ENCODE data around the gene CAPZB.

CAPZB gene

DNA sequence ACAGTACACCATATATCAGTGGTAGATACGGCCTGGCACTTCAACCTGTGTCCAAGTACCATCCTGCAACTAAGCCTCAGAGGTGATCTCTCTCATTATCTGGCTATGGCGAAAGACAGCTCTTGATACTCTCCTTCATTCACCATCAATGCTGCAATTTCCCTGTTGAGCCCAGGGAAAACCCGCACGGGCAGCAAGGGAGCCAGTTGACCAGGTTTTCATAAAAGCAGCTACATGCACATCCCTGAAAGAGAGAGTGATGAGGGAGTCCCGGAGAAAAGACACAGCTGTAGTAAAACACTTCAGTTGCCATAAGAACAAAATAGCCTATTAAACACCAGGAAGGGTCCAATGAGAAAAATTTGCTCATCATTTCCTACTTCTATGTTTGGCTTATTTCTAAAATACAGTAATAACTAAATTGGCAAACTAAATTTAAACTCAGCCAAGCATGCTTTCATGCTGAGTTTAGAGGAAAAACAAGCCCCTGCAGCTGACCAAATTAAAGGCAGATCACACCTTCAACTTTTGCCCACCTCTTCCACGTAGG is 68.3 kb downstream of the CAPZB start:
- TF ChIP-seq SIN3A (IDR thresholded peaks at IDR 0.05; ENCODE audit: borderline replicate concordance, insufficient read depth, low read length) (no peak), POLR2AphosphoS5 (IDR thresholded peaks at IDR 0.05; ENCODE audit: low read depth, low read length) (no peak), TAF1 (IDR thresholded peaks at IDR 0.05; ENCODE audit: borderline replicate concordance, insufficient read depth, low read length) (no peak), FOXP2 (optimal IDR thresholded peaks at IDR 0.05; ENCODE audit: borderline replicate concordance, extremely low read depth, extremely low read length, insufficient read depth) (no peak)
- TF ChIP-seq, protein P1, sequence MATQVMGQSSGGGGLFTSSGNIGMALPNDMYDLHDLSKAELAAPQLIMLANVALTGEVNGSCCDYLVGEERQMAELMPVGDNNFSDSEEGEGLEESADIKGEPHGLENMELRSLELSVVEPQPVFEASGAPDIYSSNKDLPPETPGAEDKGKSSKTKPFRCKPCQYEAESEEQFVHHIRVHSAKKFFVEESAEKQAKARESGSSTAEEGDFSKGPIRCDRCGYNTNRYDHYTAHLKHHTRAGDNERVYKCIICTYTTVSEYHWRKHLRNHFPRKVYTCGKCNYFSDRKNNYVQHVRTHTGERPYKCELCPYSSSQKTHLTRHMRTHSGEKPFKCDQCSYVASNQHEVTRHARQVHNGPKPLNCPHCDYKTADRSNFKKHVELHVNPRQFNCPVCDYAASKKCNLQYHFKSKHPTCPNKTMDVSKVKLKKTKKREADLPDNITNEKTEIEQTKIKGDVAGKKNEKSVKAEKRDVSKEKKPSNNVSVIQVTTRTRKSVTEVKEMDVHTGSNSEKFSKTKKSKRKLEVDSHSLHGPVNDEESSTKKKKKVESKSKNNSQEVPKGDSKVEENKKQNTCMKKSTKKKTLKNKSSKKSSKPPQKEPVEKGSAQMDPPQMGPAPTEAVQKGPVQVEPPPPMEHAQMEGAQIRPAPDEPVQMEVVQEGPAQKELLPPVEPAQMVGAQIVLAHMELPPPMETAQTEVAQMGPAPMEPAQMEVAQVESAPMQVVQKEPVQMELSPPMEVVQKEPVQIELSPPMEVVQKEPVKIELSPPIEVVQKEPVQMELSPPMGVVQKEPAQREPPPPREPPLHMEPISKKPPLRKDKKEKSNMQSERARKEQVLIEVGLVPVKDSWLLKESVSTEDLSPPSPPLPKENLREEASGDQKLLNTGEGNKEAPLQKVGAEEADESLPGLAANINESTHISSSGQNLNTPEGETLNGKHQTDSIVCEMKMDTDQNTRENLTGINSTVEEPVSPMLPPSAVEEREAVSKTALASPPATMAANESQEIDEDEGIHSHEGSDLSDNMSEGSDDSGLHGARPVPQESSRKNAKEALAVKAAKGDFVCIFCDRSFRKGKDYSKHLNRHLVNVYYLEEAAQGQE (IDR thresholded peaks at IDR 0.05; ENCODE audit: insufficient read depth in 1 of 2, low read depth in 2 of 2, low read length in 2 of 2), result no peak

DNA sequence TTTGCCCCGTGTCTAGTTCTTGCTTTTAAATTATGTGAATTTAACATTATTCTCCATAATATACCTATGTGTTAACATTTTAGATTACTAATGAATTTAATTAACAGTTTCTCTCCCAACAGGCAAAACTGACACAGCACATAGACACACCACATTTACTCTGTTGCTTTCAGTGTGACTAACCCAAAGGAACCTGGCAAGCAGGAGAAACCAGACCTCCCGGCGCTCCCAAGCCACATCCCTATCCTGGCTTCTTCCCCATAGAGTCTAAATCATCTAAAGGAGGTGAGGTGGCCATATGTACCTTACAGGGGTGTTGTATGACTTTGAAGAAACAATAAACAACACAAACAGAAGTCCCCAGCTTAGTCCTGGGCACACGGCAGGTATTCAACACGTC is 69.2 kb downstream of the CAPZB start:
- TF ChIP-seq POLR2AphosphoS5 (IDR thresholded peaks at IDR 0.05; ENCODE audit: low read depth, low read length) (no peak), TAF1 (IDR thresholded peaks at IDR 0.05; ENCODE audit: borderline replicate concordance, insufficient read depth, low read length) (no peak), FOXP2 (optimal IDR thresholded peaks at IDR 0.05; ENCODE audit: borderline replicate concordance, extremely low read depth, extremely low read length, insufficient read depth) (no peak), SIN3A (IDR thresholded peaks at IDR 0.05; ENCODE audit: borderline replicate concordance, insufficient read depth, low read length) (no peak)
- TF ChIP-seq, protein P1 (IDR thresholded peaks at IDR 0.05; ENCODE audit: insufficient read depth in 1 of 2, low read depth in 2 of 2, low read length in 2 of 2), result no peak

DNA sequence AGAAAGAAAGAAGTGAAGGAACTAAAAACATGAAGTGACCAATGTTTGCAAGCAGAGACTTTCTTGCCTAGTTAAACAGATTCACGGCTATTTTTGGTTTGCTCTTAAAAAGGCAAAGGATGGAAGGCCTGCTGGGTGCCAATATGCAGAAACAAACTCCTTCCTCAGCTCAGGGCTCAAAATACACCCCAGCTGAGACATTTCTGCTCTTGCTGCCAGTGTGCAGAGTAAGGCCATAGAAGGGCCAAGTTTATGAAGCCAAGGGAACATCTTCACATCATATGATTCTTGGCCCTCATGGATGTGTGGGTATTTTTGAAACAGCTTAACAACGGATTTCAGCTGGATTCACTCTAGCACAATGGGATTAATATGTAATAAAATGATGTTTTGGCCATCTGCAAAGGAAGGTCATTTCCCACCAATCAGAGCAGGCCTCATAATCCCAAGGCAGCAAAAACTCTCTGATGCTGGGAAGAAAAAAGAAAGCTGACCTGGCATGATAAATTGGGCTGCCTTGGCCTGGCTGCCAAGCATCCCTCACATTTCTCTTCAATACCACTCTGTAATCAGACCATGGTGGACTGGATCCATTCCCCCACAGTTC is 70.7 kb downstream of the CAPZB start:
- TF ChIP-seq SIN3A (IDR thresholded peaks at IDR 0.05; ENCODE audit: borderline replicate concordance, insufficient read depth, low read length) (no peak), POLR2AphosphoS5 (IDR thresholded peaks at IDR 0.05; ENCODE audit: low read depth, low read length) (no peak), TAF1 (IDR thresholded peaks at IDR 0.05; ENCODE audit: borderline replicate concordance, insufficient read depth, low read length) (no peak), FOXP2 (optimal IDR thresholded peaks at IDR 0.05; ENCODE audit: borderline replicate concordance, extremely low read depth, extremely low read length, insufficient read depth) (no peak)
- TF ChIP-seq, protein P1 (IDR thresholded peaks at IDR 0.05; ENCODE audit: insufficient read depth in 1 of 2, low read depth in 2 of 2, low read length in 2 of 2), result no peak

DNA sequence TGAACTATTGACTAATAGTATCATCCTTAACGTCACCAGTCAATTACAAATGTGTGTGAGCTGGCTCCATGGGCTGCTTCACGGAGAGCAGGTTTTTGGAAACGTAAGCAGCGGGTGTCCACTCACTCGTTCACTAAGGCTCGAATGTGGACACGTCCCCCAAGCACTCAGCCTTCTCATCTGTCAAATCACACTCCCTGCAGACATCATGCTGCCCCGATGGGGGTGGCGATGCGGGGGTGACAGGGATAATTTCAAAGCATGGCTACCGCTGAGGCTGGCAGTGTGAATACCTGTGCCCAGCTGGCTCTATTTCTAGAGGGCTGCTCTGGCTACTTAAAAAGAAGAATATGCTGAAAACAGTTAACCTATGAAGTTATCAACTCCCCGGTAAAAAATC is 71.3 kb downstream of the CAPZB start:
- no peak for TF ChIP-seq TAF1 (IDR thresholded peaks at IDR 0.05; ENCODE audit: borderline replicate concordance, insufficient read depth, low read length)

DNA sequence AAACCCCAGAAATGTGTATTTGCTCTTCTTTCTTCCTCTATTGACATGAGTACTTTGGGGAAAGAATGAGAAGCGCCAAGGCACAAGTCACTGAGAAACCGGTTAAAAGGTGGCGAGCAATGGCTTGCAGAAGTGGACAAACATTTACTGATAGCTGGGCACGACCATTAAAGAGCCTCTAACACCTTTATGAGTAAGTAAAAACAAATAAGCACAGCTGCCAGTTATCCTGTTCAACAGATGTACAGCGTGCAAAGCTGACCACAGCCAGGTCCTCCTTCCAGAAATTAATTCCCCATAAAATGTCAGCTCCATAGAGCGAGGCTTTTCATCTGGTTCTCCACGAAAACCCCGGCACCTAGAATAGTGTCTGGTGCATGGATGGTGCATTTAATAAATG is 72.7 kb downstream of the CAPZB start:
- TF ChIP-seq POLR2AphosphoS5 (IDR thresholded peaks at IDR 0.05; ENCODE audit: low read depth, low read length) (no peak), SIN3A (IDR thresholded peaks at IDR 0.05; ENCODE audit: borderline replicate concordance, insufficient read depth, low read length) (no peak), FOXP2 (optimal IDR thresholded peaks at IDR 0.05; ENCODE audit: borderline replicate concordance, extremely low read depth, extremely low read length, insufficient read depth) (no peak)
- TF ChIP-seq, protein P1 (IDR thresholded peaks at IDR 0.05; ENCODE audit: insufficient read depth in 1 of 2, low read depth in 2 of 2, low read length in 2 of 2), result no peak
